GM06990 (cell line): ENCODE measurements around the gene SH3TC1.

ENCODE experiments used
- DNase-seq: peaks from one replicate; pipeline ENCODE4 v3.0.0-alpha.2; 2011; ENCODE audit not compliant: insufficient read length; ENCODE audit errors: extremely low read depth
- H3K27me3 ChIP-seq: replicated peaks from 2 replicates; pipeline ENCODE4 v1.6.0; 2011; ENCODE audit warnings: low read length; ENCODE audit not compliant: control insufficient read depth, insufficient read depth
- H3K36me3 ChIP-seq: 2 replicates; pipeline ENCODE4 v1.5.1; 2011; ENCODE audit warnings: low read length; ENCODE audit not compliant: control insufficient read depth, insufficient read depth
- H3K4me3 ChIP-seq: replicated peaks from 2 replicates; pipeline ENCODE4 v1.5.1; 2011; ENCODE audit warnings: low read depth, mild to moderate bottlenecking, control low read depth, low read length
- TF ChIP-seq, protein P1 (sequence below): IDR thresholded peaks from 2 replicates; pipeline ENCODE4 v1.5.1; 2011; ENCODE audit warnings: low read length, control low read depth, mild to moderate bottlenecking, inconsistent platforms; ENCODE audit not compliant: insufficient read depth, poor library complexity, severe bottlenecking

The SH3TC1 gene

DNA sequence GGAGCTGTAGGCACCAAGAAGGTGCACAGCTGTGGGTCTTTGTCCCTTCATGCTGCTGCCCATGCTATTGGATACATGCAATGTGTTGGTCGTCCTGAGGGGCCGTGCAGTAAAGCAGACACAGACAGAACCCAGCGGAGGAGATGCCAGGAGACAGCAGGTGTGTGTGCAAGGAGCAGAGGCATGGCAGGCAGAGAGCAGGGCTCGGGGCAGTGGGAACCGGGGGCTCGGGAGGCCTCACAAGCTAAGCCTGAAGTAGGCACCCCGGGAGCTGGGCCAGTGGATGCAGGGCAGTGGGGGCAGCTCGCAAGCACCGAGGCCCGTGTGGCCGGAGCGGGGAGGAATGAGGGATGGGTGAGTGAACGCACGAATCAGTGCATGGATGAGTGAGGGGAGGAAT, 83.7 kb downstream of the SH3TC1 start:
- Histone ChIP-seq H3K36me3 (no peaks in the 10 kb centered on the region), H3K27me3 (peaks cover 3% of the 10 kb centered on the region; the same call in 1 of the 2 replicates), H3K4me3 (no peak overlapping the region)
- DNase-seq, result no peak
- TF ChIP-seq, protein P1, sequence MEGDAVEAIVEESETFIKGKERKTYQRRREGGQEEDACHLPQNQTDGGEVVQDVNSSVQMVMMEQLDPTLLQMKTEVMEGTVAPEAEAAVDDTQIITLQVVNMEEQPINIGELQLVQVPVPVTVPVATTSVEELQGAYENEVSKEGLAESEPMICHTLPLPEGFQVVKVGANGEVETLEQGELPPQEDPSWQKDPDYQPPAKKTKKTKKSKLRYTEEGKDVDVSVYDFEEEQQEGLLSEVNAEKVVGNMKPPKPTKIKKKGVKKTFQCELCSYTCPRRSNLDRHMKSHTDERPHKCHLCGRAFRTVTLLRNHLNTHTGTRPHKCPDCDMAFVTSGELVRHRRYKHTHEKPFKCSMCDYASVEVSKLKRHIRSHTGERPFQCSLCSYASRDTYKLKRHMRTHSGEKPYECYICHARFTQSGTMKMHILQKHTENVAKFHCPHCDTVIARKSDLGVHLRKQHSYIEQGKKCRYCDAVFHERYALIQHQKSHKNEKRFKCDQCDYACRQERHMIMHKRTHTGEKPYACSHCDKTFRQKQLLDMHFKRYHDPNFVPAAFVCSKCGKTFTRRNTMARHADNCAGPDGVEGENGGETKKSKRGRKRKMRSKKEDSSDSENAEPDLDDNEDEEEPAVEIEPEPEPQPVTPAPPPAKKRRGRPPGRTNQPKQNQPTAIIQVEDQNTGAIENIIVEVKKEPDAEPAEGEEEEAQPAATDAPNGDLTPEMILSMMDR, result no peak

DNA sequence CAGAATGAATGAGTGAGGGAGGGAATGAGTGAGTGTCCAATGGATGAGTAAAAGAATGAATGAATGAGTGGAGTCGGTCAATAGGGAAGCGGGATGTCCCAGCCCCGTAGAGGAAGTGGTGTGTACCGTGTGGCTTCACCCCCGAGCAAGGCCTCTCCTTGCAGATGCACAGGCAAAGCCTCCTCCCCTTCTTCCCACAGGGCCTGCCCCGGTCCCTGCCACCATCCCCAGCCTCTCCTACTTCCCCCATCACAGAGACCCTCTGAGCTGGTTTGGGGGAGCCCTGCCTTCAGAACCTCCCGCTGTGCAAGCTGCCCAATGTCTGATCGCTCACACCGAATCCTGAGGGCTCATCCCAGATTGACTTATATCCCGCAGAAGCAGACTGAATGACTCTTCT, 84.1 kb downstream of the SH3TC1 start:
- no peak for DNase-seq
- H3K4me3 ChIP-seq, result no peak overlapping the region
- H3K27me3 ChIP-seq, result peaks cover 3% of the 10 kb centered on the region; the same call in 1 of the 2 replicates
- H3K36me3 ChIP-seq, result no peaks in the 10 kb centered on the region
- TF ChIP-seq, protein P1, result no peak

DNA sequence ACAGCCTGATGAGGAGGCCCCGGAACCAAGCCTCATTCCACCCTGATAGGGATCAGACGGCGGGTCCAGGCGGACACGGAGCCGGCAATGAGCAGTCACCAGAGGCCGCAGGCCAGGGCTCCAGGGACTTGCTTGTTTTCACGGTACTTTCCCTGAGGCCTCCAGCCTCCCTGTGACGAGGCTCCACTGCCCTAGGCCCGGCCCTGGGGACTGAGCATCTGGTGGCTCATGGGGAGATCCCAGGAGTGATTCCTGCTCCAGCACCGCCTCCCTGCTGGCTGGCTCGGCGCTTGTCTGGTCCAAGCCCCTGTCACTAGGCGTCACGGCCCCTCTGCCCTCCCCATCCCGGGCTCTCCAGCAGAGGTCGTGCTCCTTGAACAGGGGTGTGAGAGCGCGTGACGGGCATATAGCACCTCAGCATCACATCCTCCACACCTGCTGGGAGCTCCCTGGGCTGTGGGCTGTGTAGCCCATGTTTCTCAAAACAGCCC, 84.6 kb downstream of the SH3TC1 start:
- Histone ChIP-seq H3K4me3 (no peak overlapping the region), H3K27me3 (peaks cover 3% of the 10 kb centered on the region; the same call in 1 of the 2 replicates), H3K36me3 (no peaks in the 10 kb centered on the region)
- TF ChIP-seq, protein P1, result no peak
- no peak for DNase-seq

DNA sequence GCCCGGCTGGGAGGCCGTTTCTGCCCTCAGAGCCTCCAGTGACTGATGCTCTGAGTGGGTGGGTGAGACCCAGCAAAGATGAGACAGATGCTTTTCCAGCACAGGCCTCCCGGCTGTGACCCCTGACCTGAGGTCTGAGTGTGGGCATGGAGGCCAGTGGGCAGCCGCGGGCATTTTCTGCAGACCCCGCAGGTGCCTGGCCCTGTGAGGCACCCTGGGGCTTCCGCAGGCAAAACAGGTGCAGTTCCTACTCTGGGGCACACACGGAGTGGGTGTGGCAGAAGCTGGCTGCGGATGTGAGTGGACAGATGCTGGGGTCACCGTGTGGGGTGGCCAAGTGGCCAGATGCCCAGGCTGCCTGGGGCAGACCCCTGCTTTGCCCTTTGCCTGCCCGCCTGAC, 85.3 kb downstream of the SH3TC1 start:
- no peak for DNase-seq
- Histone ChIP-seq H3K27me3 (peaks cover 3% of the 10 kb centered on the region; the same call in 1 of the 2 replicates), H3K36me3 (no peaks in the 10 kb centered on the region), H3K4me3 (no peak overlapping the region)
- TF ChIP-seq, protein P1, result no peak

DNA sequence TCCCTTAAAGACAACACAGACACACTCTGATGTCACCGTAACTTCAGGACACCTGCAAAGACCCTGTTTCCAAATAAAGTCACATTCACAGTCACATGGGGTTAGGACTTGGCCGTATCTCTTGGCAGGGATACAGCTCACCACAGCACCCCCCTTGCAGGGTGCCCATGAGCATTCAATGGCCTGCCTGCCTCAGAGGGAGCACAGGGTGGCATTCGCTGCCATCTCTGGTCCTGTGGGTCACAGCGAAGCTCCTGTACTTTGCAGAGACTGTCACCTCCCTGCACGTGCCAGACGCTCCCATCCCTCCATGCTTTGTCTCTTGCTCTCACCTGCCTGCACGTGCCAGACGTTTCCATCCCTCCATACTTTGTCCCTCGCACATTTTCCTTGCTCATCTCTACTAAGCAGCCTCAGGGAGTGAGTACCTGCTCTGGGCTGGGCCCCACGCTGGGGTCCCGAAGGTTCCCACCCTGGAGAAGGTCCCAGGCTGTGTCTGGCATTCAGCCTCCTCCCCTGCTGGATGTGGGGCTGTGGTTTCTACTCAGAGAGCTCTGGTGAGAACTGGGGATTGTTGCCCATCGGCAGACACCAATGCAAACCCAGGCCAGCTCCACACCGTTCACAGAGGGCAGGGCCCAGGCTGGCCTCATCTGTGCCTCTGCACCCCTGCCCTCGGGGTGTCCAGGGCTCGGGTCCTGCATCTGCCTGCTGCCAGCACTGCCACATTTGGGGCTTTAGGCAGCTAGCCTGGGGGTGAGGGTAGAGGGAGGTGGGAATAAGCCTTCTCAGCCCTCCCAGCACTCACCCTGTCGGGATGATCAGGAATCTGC, 86.3 kb downstream of the SH3TC1 start:
- TF ChIP-seq, protein P1, result no peak

More for the DNA sequence above, 86.3 kb downstream of the SH3TC1 start:
- Histone ChIP-seq H3K36me3 (no peaks in the 10 kb centered on the region), H3K4me3 (no peak overlapping the region), H3K27me3 (peaks cover 3% of the 10 kb centered on the region; the same call in 1 of the 2 replicates)
- no peak for DNase-seq
